ENCODE results near the gene FAM120AOS. TPM values are rescaled to one million over a fixed set of nuclear protein-coding genes. Genes with fewer than 3 reads are reported as not detected.

FAM120AOS gene
- total and polyA plus RNA-seq, 2 of the 8 experiments (the other 6 are each of a cell fraction or from before 2014, with no cell fraction given): 29.6 to 37.6 TPM

GRCh38 chr9:93456504-93456903 is 3.1 kb upstream of the FAM120AOS start:
- no peak overlapping the region for H2BK120ac ChIP-seq (replicated peaks; ENCODE audit: low read depth, low read length)
- H3K9me3 ChIP-seq (ENCODE audit: insufficient read depth in 2 of 2, low read depth in 1 of 2, low read length in 1 of 2): no peaks in the 10 kb centered on the region
- no peak overlapping the region for H3K4me2 ChIP-seq (ENCODE audit: insufficient read depth in 1 of 2, low read depth in 2 of 2, low read length in 2 of 2)
- H3K4ac ChIP-seq (replicated peaks; ENCODE audit: insufficient read length, low read depth, low read length): no peak overlapping the region
- H4K8ac ChIP-seq (ENCODE audit: extremely low read depth, insufficient read depth, low read length): no peak overlapping the region
- H3K23ac ChIP-seq (ENCODE audit: insufficient read length): no peak overlapping the region
- no peak overlapping the region for H2BK20ac ChIP-seq (ENCODE audit: low read length)
- no peak overlapping the region for H3K9ac ChIP-seq (replicated peaks in 1 of 4; ENCODE audit: extremely low read depth in 1 of 4, low read depth in 3 of 4, low read length in 3 of 4)
- peaks cover 13% of the 10 kb centered on the region for H3K23me2 ChIP-seq (ENCODE audit: low read depth, low read length)
- no peak overlapping the region for H4K5ac ChIP-seq (ENCODE audit: insufficient read length, low read depth, low read length)
- DNase-seq (ENCODE audit: low read depth in 1 of 2, low spot score in 2 of 2): no peak
- peaks cover 3 to 10% of the 10 kb centered on the region in 2 experiments for H4K20me1 ChIP-seq (replicated peaks in 1 of 2; ENCODE audit: control insufficient read depth in 1 of 2, insufficient read depth in 2 of 2, low read length in 2 of 2)
- no peak overlapping the region for H2BK5ac ChIP-seq (ENCODE audit: low read depth, low read length)
- H2AK5ac ChIP-seq (ENCODE audit: low read depth, low read length): no peak overlapping the region
- H2BK12ac ChIP-seq (ENCODE audit: low read depth, low read length): no peak overlapping the region
- H3K18ac ChIP-seq (ENCODE audit: extremely low read depth, low read length): no peak overlapping the region
- no peak overlapping the region for H3K56ac ChIP-seq (replicated peaks; ENCODE audit: insufficient read length, low read depth, low read length)
- no peak for FAIRE-seq
- WGBS, 2 experiments (ENCODE audit: extremely low coverage in 1 of 2, insufficient coverage in 1 of 2, insufficient read length in 1 of 2, insufficient replicate concordance in 2 of 2, low coverage in 1 of 2, low lambda C conversion rate in 2 of 2, missing lambda C conversion rate in 1 of 2): 87% methylated on average over 2 of the region's 2 CpGs; no CpG with 5 or more reads in 1 of the 2 experiments
- ChIA-PET CTCF (ENCODE audit: partially characterized antibody) (interaction anchor here (0.6 kb wide), 1 partner anchor 75 kb away, joined by 3 read pairs; no protein-coding TSS in a partner anchor), POLR2A (ENCODE audit: partially characterized antibody) (interaction anchor here (1.4 kb wide), 1 partner anchor 34 kb away, joined by 3 read pairs; no protein-coding TSS in a partner anchor)
- TF ChIP-seq KDM5A (IDR thresholded peaks at IDR 0.05; ENCODE audit: low read length) (no peak), CBX5 (IDR thresholded peaks at IDR 0.05; ENCODE audit: low read depth, low read length) (no peak), JUND (IDR thresholded peaks at IDR 0.05; ENCODE audit: low read length) (no peak), SRF (IDR thresholded peaks at IDR 0.05; ENCODE audit: low read depth, low read length) (no peak), YY1 (IDR thresholded peaks at IDR 0.05; ENCODE audit: low read depth, low read length) (no peak), ATF2 (IDR thresholded peaks at IDR 0.05; ENCODE audit: low read length) (no peak), ZNF274 (IDR thresholded peaks at IDR 0.05; ENCODE audit: borderline replicate concordance, extremely low read depth, low read length) (no peak), MAX (IDR thresholded peaks at IDR 0.05) (no peak), EZH2 (IDR thresholded peaks at IDR 0.05; ENCODE audit: low read depth, low read length, severe bottlenecking) (no peak), SIN3A (conservative IDR thresholded peaks at IDR 0.05 in 1 of 2, IDR thresholded peaks at IDR 0.05 in 1 of 2; ENCODE audit: low read depth in 1 of 2, low read length in 2 of 2) (no peak)
- no peaks in the 10 kb centered on the region for H3K36me3 ChIP-seq (ENCODE audit: control insufficient read depth in 2 of 4, insufficient read depth in 4 of 4, low read length in 3 of 4)
- no peak overlapping the region for H3K27ac ChIP-seq (ENCODE audit: low read depth, low read length)
- no peak overlapping the region for H3K4me3 ChIP-seq (ENCODE audit: extremely low read depth in 1 of 4, insufficient read depth in 2 of 4, low read depth in 3 of 4, low read length in 4 of 4)
- H2AFZ ChIP-seq (ENCODE audit: low read length): no peak overlapping the region
- no peak overlapping the region for H3K14ac ChIP-seq (ENCODE audit: insufficient read length)
- no peak overlapping the region for H4K91ac ChIP-seq (replicated peaks; ENCODE audit: insufficient read length, low read length)
- H3K4me1 ChIP-seq (replicated peaks in 1 of 4; ENCODE audit: control insufficient read depth in 3 of 4, insufficient read depth in 4 of 4, low read length in 3 of 4): peaks cover 0 to 7% (median 5%) of the 10 kb centered on the region in 4 experiments; a peak in 3 of 7 replicates
- H3K27me3 ChIP-seq (replicated peaks in 1 of 4; ENCODE audit: control insufficient read depth in 3 of 4, extremely low read depth in 1 of 4, insufficient read depth in 3 of 4, low read length in 3 of 4): no peaks in the 10 kb centered on the region
- peaks cover 6% of the 10 kb centered on the region for H3K79me1 ChIP-seq (ENCODE audit: low read depth, low read length)
- no peak overlapping the region for H2BK15ac ChIP-seq (ENCODE audit: low read length)
- H3K79me2 ChIP-seq (ENCODE audit: control insufficient read depth in 1 of 2, insufficient read depth in 2 of 2, low read length in 2 of 2): peaks cover 13 to 94% of the 10 kb centered on the region in 2 experiments; a peak in 3 of 4 replicates
